Epithelial cell of proximal tubule (primary cell): ENCODE results near the gene TMEM207. TPM values are rescaled to one million over a fixed set of nuclear protein-coding genes. Genes with fewer than 3 reads are reported as not detected.

Experiments used
- DNase-seq: peaks from one replicate; pipeline ENCODE4 v3.0.0-alpha.2; 2011; ENCODE audit warnings: low read depth
- H3K4me3 ChIP-seq: 2 replicates; pipeline ENCODE4 v1.5.1; 2011; ENCODE audit warnings: low read depth, mild to moderate bottlenecking, low read length
- CTCF ChIP-seq: conservative IDR thresholded peaks from 2 replicates; pipeline ENCODE4 v1.5.1; 2012; ENCODE audit warnings: low read depth, mild to moderate bottlenecking, low read length
- total RNA-seq: library from RNA; depleted of rRNA; stranded (reverse); fragments of >200 nt; gene quantifications from 2 replicates; pipeline ENCODE4 v1.2.3, GENCODE V29; 2015

The TMEM207 gene
- total RNA-seq, 1 donor from 2014 or later = not detected

GRCh38 chr3:190435618-190436017, 14.1 kb downstream of the TMEM207 start:
- no peak for DNase-seq
- no peak for TF ChIP-seq CTCF
- no peak overlapping the region for H3K4me3 ChIP-seq

GRCh38 chr3:190433626-190434025, 16.1 kb downstream of the TMEM207 start:
- H3K4me3 ChIP-seq = no peak overlapping the region
- TF ChIP-seq CTCF = no peak
- no peak for DNase-seq

- DNase-seq = no peak
- no peak overlapping the region for H3K4me3 ChIP-seq
- TF ChIP-seq CTCF = no peak
Measured at GRCh38 chr3:190432216-190432615, 17.5 kb downstream of the TMEM207 start.

GRCh38 chr3:190430906-190431305, 18.8 kb downstream of the TMEM207 start:
- no peak overlapping the region for H3K4me3 ChIP-seq
- TF ChIP-seq CTCF = no peak
- no peak for DNase-seq

- H3K4me3 ChIP-seq = no peak overlapping the region
- no peak for DNase-seq
- TF ChIP-seq CTCF = no peak
Measured at GRCh38 chr3:190429681-190430080, 20.0 kb downstream of the TMEM207 start.

GRCh38 chr3:190426806-190427507, 22.7 kb downstream of the TMEM207 start:
- DNase-seq = no peak
- no peak for TF ChIP-seq CTCF
- no peak overlapping the region for H3K4me3 ChIP-seq

GRCh38 chr3:190425833-190426232, 23.9 kb downstream of the TMEM207 start:
- DNase-seq = no peak
- H3K4me3 ChIP-seq = no peak overlapping the region
- no peak for TF ChIP-seq CTCF
